GM12874 (cell line): Measurements from ENCODE around the gene ARHGAP27.
A peak's percentile ranks its signal among the peaks of the same experiment; 100 is the strongest.

Experiments used
- TF ChIP-seq, protein P1 (sequence below): IDR thresholded peaks from 2 replicates; pipeline ENCODE4 v1.5.1; 2011; ENCODE audit warnings: low read depth, mild to moderate bottlenecking, control low read depth, low read length, moderate library complexity; ENCODE audit not compliant: insufficient read depth

Gene ARHGAP27

DNA sequence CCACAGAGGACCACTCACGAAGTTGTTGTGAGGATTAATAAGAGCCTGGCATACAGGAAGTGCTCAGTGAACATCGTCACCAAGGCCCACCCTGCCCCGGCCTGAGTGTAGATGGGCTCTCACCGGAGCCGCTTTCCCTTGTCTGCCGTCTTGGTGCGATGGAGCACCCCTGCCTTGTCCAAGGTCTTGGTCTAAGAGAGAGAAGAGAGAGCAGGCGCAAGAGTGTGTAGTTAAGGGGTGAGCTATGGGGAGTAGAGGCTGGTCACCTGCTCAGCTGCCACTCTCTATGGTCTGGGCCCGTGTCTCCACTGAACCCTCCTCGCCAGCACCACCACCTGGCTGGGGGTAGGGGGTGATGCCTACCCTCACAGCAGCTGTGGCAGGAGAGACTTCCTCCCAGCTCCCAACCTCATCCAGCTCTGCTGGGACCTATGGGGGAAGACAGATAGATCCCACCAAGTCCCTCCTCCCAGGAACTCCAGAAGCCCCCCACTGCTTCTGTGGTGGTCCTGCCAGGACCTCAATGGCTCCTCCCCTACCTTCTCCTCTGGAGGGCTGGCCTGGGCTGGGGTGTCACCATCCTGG, 28.7 kb downstream of the ARHGAP27 start:
- TF ChIP-seq, protein P1, sequence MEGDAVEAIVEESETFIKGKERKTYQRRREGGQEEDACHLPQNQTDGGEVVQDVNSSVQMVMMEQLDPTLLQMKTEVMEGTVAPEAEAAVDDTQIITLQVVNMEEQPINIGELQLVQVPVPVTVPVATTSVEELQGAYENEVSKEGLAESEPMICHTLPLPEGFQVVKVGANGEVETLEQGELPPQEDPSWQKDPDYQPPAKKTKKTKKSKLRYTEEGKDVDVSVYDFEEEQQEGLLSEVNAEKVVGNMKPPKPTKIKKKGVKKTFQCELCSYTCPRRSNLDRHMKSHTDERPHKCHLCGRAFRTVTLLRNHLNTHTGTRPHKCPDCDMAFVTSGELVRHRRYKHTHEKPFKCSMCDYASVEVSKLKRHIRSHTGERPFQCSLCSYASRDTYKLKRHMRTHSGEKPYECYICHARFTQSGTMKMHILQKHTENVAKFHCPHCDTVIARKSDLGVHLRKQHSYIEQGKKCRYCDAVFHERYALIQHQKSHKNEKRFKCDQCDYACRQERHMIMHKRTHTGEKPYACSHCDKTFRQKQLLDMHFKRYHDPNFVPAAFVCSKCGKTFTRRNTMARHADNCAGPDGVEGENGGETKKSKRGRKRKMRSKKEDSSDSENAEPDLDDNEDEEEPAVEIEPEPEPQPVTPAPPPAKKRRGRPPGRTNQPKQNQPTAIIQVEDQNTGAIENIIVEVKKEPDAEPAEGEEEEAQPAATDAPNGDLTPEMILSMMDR: no peak

DNA sequence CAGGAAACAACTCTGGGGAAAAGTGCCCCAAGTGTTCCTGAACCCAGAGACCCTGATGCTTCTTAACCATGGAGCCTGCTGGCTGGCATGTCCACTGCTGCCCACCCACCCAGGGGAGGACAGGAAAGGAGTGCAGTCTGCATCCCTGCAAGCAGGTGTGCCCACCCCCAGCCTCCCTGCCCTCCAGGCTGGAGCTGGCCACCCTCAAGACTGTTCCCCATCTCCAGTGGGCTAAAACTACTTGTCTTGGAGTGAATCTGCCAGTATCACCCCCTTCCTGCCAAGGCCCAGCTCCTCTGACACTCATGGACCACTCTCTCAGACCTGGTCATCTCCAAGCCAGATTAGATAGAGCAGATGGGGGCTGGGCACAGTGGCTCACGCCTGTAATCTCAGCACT, 29.8 kb downstream of the ARHGAP27 start:
- TF ChIP-seq, protein P1: no peak

DNA sequence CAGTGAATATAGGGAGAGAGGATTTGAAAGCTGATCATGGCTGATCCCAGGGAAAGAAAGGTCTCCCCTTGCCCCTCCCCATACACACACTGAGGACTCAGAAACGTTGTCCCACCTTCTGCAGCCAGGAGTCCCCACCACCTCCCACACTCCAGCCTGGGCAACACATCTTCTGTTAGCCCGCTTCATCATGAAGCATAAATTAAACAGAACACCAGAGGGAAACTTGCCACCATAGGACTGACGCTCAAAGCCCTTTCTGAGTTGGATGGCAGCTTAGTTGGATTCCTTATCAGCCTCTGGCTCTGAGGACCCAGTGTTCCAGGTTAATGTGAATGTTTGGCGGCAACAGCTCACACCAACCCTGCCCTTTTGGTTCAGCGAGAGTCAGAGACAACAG, 33.9 kb downstream of the ARHGAP27 start:
- TF ChIP-seq, protein P1: no peak

DNA sequence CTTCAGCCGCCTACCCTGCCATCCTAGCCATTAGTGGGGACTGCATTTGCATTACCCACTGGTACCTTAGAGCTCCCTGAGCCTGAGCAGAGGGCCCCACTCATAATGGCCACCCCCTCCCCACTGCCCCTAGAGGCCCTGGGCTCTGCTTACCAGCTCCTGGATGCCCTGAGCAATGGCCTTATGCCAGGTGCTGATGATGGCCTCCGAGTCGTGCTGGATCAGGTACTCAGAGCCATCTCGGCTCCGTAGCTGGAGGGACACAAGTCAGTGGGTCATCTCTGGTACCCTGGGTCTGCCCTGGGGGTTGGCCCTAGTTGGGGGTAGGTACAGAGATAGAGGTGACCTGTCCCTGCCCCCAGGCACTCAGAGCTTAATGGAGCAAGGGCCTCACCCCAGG, 34.9 kb downstream of the ARHGAP27 start:
- TF ChIP-seq, protein P1: no peak

DNA sequence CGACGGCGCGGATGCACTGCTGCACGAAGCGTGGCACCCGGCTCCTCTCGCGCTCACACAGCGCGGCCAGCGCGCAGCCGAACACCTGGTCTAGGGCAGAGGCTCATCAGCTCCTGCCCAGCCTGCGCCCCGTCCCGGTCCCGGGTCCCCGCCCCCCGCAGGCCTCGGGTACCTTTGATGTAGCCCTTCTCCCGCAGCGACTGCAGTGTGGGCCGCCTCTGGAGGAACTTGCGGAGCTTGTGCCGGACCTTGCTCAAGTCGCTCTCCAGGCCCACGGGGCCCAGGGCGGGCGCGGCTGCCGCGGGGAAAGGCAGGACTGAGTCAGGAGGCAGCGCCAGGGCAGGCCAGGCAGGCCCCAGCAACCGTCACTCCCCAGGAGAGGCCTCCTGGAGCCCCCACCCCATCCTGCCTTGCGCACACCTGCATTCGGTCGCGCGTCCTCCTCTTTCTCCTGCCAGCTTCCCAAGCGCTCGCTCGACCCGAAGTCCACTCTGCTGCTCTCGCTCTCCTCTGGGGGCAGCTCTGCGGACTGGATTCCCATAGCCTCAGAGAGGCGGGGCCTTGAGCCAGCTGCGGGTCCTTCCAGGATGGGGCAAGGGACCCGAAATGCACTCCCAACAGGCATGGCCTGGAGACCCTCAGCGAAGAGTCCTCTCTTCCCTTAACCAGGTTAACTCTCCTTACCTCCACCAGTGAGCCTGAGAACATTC, 36.0 kb downstream of the ARHGAP27 start:
- TF ChIP-seq, protein P1: no peak

DNA sequence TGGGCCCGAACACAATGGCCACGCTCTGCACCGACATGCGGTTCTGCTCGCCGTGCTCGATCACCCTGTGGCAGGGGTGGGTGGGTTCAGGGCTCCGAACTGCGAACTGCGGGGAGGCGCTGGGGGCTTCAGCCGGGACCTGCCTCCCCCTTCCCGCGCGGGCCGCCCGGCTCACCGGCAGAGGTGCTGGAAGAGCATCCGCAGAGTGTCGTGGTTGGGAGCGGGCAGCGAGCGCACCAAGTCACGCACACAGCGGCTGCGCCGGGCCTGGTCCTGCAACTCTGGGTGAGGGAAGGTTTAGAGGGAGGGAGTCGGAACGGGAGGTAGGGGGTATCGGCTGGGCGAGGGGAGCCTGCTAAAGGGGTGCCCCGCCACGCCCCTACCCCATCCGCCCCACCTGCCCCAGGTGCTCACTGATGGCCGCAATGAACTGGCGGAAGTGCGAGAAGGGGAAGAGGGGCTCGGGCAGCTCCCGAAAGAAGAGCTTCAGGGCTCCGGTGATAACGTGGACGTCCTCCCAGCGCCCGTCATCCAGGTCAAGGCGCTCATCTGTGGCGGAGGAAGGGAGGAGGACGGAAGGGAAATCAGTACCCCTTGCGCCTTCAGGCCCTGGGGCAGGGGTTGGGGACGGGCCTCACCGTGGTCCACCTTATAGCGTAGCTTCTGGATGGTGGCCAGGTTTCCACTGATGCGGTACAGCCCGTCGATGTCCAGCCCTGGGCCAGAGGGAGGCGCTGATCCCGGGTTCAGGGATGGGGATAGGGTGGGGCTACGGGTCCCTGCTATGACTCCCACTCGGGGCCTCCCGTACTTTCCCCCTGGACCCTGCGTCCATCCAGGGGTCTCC, 36.9 kb downstream of the ARHGAP27 start:
- TF ChIP-seq, protein P1: no peak

DNA sequence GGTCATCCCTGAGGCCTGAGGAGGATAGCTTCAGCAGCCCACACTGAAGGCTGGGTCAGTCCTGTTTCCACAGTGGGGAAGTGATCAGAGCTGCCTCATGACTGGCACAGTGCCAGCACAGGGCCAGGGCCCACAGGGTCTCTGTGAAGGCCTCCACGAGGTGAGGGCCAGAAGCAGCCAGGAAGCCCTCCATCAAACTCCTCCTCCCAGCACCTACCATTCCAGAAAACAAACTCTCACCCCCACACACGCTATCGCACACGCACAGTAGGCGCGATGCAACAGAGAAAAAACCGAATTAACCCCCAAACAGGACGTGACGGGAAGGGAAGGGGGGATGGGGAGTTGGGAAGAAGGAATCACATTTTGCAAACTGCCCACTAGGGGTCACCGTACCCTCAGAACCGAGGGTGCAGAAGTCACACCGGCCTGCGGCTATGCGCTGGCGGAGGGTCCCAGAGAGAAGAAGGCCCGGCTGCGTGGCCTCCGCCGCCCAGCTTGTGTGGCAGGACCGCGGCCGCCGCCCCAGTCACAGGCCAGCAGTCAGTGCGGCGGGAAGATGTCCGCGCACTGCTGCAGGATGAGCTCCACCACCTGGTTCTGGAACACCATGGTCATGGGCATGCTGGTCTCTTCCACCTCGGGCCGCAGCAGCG, 37.6 kb downstream of the ARHGAP27 start:
- TF ChIP-seq, protein P1: peak; percentile 74
